H9 (cell line): ENCODE measurements around the gene HBP1. TPM values are rescaled to one million over a fixed set of nuclear protein-coding genes. Genes with fewer than 3 reads are reported as not detected.

Experiments used
- DNase-seq: peaks from one replicate; pipeline ENCODE4 v3.0.0-alpha.2; 2017
- H2AFZ ChIP-seq: one replicate; pipeline ENCODE4 v1.6.1; 2013; ENCODE audit warnings: mild to moderate bottlenecking, low read length, control low read depth, moderate library complexity
- H2AK5ac ChIP-seq: 2 replicates; pipeline ENCODE4 v1.6.1; 2013; ENCODE audit warnings: low read length, control low read depth, mixed read lengths; ENCODE audit not compliant: insufficient read length
- H2BK120ac ChIP-seq: one replicate; pipeline ENCODE4 v1.6.1; 2013; ENCODE audit warnings: low read depth, mild to moderate bottlenecking, low read length, control low read depth, inconsistent platforms; ENCODE audit not compliant: poor library complexity, severe bottlenecking
- H2BK12ac ChIP-seq: 2 replicates; pipeline ENCODE4 v1.6.1; 2013; ENCODE audit warnings: low read length, control low read depth, mixed read lengths, low read depth; ENCODE audit not compliant: insufficient read length
- H2BK15ac ChIP-seq: 2 replicates; pipeline ENCODE4 v1.6.1; 2013; ENCODE audit warnings: low read depth, low read length, control low read depth
- H2BK20ac ChIP-seq: one replicate; pipeline ENCODE4 v1.6.1; 2013; ENCODE audit warnings: low read depth, mild to moderate bottlenecking, low read length, control low read depth, inconsistent platforms; ENCODE audit not compliant: poor library complexity, severe bottlenecking
- H2BK5ac ChIP-seq: 2 replicates; pipeline ENCODE4 v1.6.1; 2013; ENCODE audit warnings: low read length, control low read depth, mixed read lengths; ENCODE audit not compliant: insufficient read length
- H3K14ac ChIP-seq: 2 replicates; pipeline ENCODE4 v1.6.1; 2013; ENCODE audit warnings: low read length, control low read depth; ENCODE audit not compliant: insufficient read depth
- H3K18ac ChIP-seq: 2 replicates; pipeline ENCODE4 v1.6.1; 2013; ENCODE audit warnings: low read depth, mild to moderate bottlenecking, mixed read lengths, low read length, control low read depth; ENCODE audit not compliant: insufficient read length
- H3K23ac ChIP-seq: 2 replicates; pipeline ENCODE4 v1.6.1; 2013; ENCODE audit warnings: low read length, control low read depth, mixed read lengths, low read depth; ENCODE audit not compliant: insufficient read length
- H3K23me2 ChIP-seq: 2 replicates; pipeline ENCODE4 v1.6.1; 2013; ENCODE audit warnings: low read depth, mild to moderate bottlenecking, mixed read lengths, low read length, control low read depth; ENCODE audit not compliant: insufficient read length, poor library complexity, severe bottlenecking
- H3K27ac ChIP-seq: 2 replicates; pipeline ENCODE4 v1.5.1; 2013; ENCODE audit warnings: low read length, control low read depth, mixed read lengths, low read depth; ENCODE audit not compliant: insufficient read length
- H3K27me3 ChIP-seq: 2 replicates; pipeline ENCODE4 v1.6.1; 2013; ENCODE audit warnings: low read length, control low read depth, inconsistent platforms; ENCODE audit not compliant: insufficient read depth
- H3K4ac ChIP-seq: 2 replicates; pipeline ENCODE4 v1.6.1; 2013; ENCODE audit warnings: low read depth, mild to moderate bottlenecking, control low read depth, inconsistent platforms, low read length, moderate library complexity
- H3K4me1 ChIP-seq: 2 replicates; pipeline ENCODE4 v1.6.1; 2013; ENCODE audit warnings: low read length, control low read depth, inconsistent platforms; ENCODE audit not compliant: insufficient read depth
- H3K4me2 ChIP-seq: 2 replicates; pipeline ENCODE4 v1.6.1; 2013; ENCODE audit warnings: low read length, control low read depth, mixed read lengths; ENCODE audit not compliant: insufficient read length, insufficient read depth
- H3K56ac ChIP-seq: 2 replicates; pipeline ENCODE4 v1.6.1; 2013; ENCODE audit warnings: low read depth, mild to moderate bottlenecking, mixed read lengths, low read length, control low read depth; ENCODE audit not compliant: insufficient read length
- H3K79me1 ChIP-seq: 2 replicates; pipeline ENCODE4 v1.6.1; 2013; ENCODE audit warnings: low read depth, mild to moderate bottlenecking, moderate library complexity, low read length, control low read depth, inconsistent platforms; ENCODE audit not compliant: insufficient read depth, poor library complexity, severe bottlenecking
- H3K79me2 ChIP-seq: 2 replicates; pipeline ENCODE4 v1.6.1; 2013; ENCODE audit warnings: low read length, control low read depth, inconsistent platforms; ENCODE audit not compliant: insufficient read depth
- H3K9ac ChIP-seq: 2 replicates; pipeline ENCODE4 v1.6.1; 2013; ENCODE audit warnings: low read length, control low read depth, mixed read lengths; ENCODE audit not compliant: insufficient read length; ENCODE audit errors: extremely low read depth
- H3K9me3 ChIP-seq: one replicate; pipeline ENCODE4 v1.6.1; 2013; ENCODE audit warnings: low read depth, low read length, inconsistent platforms; ENCODE audit not compliant: control insufficient read depth
- H3T11ph ChIP-seq: one replicate; pipeline ENCODE4 v1.6.1; 2013; ENCODE audit warnings: mild to moderate bottlenecking, low read length, control low read depth, inconsistent platforms
- H4K20me1 ChIP-seq: one replicate; pipeline ENCODE4 v1.6.1; 2013; ENCODE audit not compliant: control insufficient read depth, insufficient read length, insufficient read depth
- H4K5ac ChIP-seq: 2 replicates; pipeline ENCODE4 v1.6.1; 2013; ENCODE audit warnings: low read depth, mild to moderate bottlenecking, mixed read lengths, low read length, control low read depth; ENCODE audit not compliant: insufficient read length
- H4K8ac ChIP-seq: replicated peaks from 2 replicates; pipeline ENCODE4 v1.6.1; 2013; ENCODE audit warnings: low read length, control low read depth, mixed read lengths, low read depth; ENCODE audit not compliant: insufficient read length
- H4K91ac ChIP-seq: 2 replicates; pipeline ENCODE4 v1.6.1; 2013; ENCODE audit warnings: low read depth, mild to moderate bottlenecking, moderate library complexity, mixed read lengths, low read length, control low read depth; ENCODE audit not compliant: insufficient read length
- H3K27ac Mint-ChIP-seq, 3 experiments: 2 replicates in 2 of 3; 3 replicates in 1 of 3; pipeline ENCODE4 v1.8.0; 2020 to 2021; ENCODE audit warnings: mixed read lengths in 3 of 3, mild to moderate bottlenecking in 1 of 3, moderate library complexity in 1 of 3
- H3K27me3 Mint-ChIP-seq: 2 replicates; pipeline ENCODE4 v1.8.0; 2021; ENCODE audit warnings: low read depth, mild to moderate bottlenecking, moderate library complexity, mixed read lengths
- H3K36me3 Mint-ChIP-seq, 3 experiments: 2 replicates in 2 of 3; 3 replicates in 1 of 3; pipeline ENCODE4 v1.8.0; 2020 to 2021; ENCODE audit warnings: low read depth in 3 of 3, mixed read lengths in 3 of 3; ENCODE audit not compliant: insufficient read depth in 1 of 3
- H3K4me1 Mint-ChIP-seq, 2 experiments: 2 replicates each; pipeline ENCODE4 v1.8.0; 2020; ENCODE audit warnings: mixed read lengths in 2 of 2
- H3K4me3 Mint-ChIP-seq, 2 experiments: 2 replicates in 1 of 2; 3 replicates in 1 of 2; pipeline ENCODE4 v1.8.0; 2020 to 2021; ENCODE audit warnings: mild to moderate bottlenecking in 2 of 2, mixed read lengths in 2 of 2, moderate library complexity in 1 of 2
- H3K9me3 Mint-ChIP-seq, 2 experiments: 2 replicates in 1 of 2; 3 replicates in 1 of 2; pipeline ENCODE4 v1.8.0; 2020; ENCODE audit warnings: mild to moderate bottlenecking in 2 of 2, mixed read lengths in 2 of 2, moderate library complexity in 1 of 2
- CTCF ChIP-seq: fragments of 200-600 bp; sonication (generic); conservative IDR thresholded peaks from 3 replicates; pipeline ENCODE4 v1.8.0; 2021; ENCODE audit warnings: antibody characterized with exemption, mild to moderate bottlenecking
- WGBS: extraction: QIAGEN DNeasy Blood & Tissue Kit; methylation state at CpG from one replicate; pipeline ENCODE4 v1.1.7; 2013; ENCODE audit warnings: missing lambda C conversion rate, low lambda C conversion rate, mixed read lengths; ENCODE audit not compliant: insufficient read length; ENCODE audit errors: extremely low coverage; 5-methylcytosine and 5-hydroxymethylcytosine counted together
- total RNA-seq: library from RNA; stranded (reverse); gene quantifications from 2 replicates; pipeline ENCODE4 v1.2.1, GENCODE V29; 2021

HBP1 gene
- total RNA-seq, 1 experiment from 2014 or later = 27.6 TPM

GRCh38 chr7:107194052-107194451 is 25.2 kb downstream of the HBP1 start:
- H2AFZ ChIP-seq = no peak overlapping the region

More at GRCh38 chr7:107194052-107194451, 25.2 kb downstream of the HBP1 start:
- no peak overlapping the region for H4K91ac ChIP-seq
- H3K36me3 Mint-ChIP-seq = peaks cover 7 to 41% (median 24%) of the 10 kb centered on the region in 3 experiments; a peak in 6 of 7 replicates
- no peaks in the 10 kb centered on the region for H3K79me2 ChIP-seq
- H3K9me3 ChIP-seq = no peaks in the 10 kb centered on the region
- DNase-seq = no peak
- no peak overlapping the region for H2BK120ac ChIP-seq
- H3K4ac ChIP-seq = no peak overlapping the region
- no peak overlapping the region for H3K18ac ChIP-seq
- no peak overlapping the region for H2BK5ac ChIP-seq
- H3K79me1 ChIP-seq = no peaks in the 10 kb centered on the region
- H4K20me1 ChIP-seq = no peaks in the 10 kb centered on the region
- no CpG with 5 or more reads among the region's 1 CpG for WGBS
- H3K23me2 ChIP-seq = no peaks in the 10 kb centered on the region
- H2BK20ac ChIP-seq = no peak overlapping the region
- H3K27me3 ChIP-seq = no peaks in the 10 kb centered on the region
- no peak overlapping the region for H3K9ac ChIP-seq
- TF ChIP-seq CTCF = no peak
- H3K27ac Mint-ChIP-seq = no peak overlapping the region
- no peak overlapping the region for H2BK15ac ChIP-seq
- no peaks in the 10 kb centered on the region for H3K27me3 Mint-ChIP-seq
- H3K23ac ChIP-seq = no peak overlapping the region
- no peak overlapping the region for H2AK5ac ChIP-seq
- no peak overlapping the region for H3K14ac ChIP-seq
- no peak overlapping the region for H4K5ac ChIP-seq
- no peak overlapping the region for H3K27ac ChIP-seq
- no peak overlapping the region for H4K8ac ChIP-seq
- H3K4me2 ChIP-seq = no peak overlapping the region
- no peak overlapping the region for H3K4me3 Mint-ChIP-seq
- no peak overlapping the region for H3T11ph ChIP-seq
- no peak overlapping the region for H3K56ac ChIP-seq
- no peaks in the 10 kb centered on the region for H3K9me3 Mint-ChIP-seq
- no peak overlapping the region for H2BK12ac ChIP-seq
- no peaks in the 10 kb centered on the region for H3K4me1 ChIP-seq
- peaks cover 0 to 4% of the 10 kb centered on the region in 2 experiments; a peak in 2 of 4 replicates for H3K4me1 Mint-ChIP-seq
